ENCODE data around the gene GOLGA6L10. TPM values are rescaled to one million over a fixed set of nuclear protein-coding genes. Genes with fewer than 3 reads are reported as not detected.

The GOLGA6L10 gene
- polyA plus RNA-seq, 2 of the 4 experiments (the other 2 are of a cell fraction), result 0.84 to 0.98 TPM

GRCh38 chr15:82303956-82304777, 45.1 kb downstream of the GOLGA6L10 start:
- H3K4me1 ChIP-seq, result no peaks in the 10 kb centered on the region
- ATAC-seq (no peak), FAIRE-seq (no peak), DNase-seq (ENCODE audit: low read depth in 1 of 2, low spot score in 1 of 2) (no peak)
- POLR2A ChIA-PET, result no interaction called here
- H3K27ac ChIP-seq, result no peak overlapping the region
- H3K4me3 ChIP-seq, result no peak overlapping the region
- H3K4me2 ChIP-seq, result no peak overlapping the region
- WGBS (ENCODE audit: missing lambda C conversion rate), result 68% methylated on average over 12 of the region's 12 CpGs
- CTCF ChIA-PET, result interaction anchor here (1.2 to 1.4 kb wide), 2 partner anchors 10 to 823 kb away, joined by 4 to 5 read pairs; no protein-coding TSS in a partner anchor
- no peak for TF ChIP-seq EHMT2 (IDR thresholded peaks at IDR 0.05; ENCODE audit: low read depth)
- TF ChIP-seq SMC3 (IDR thresholded peaks at IDR 0.05), result no peak
- TF ChIP-seq ZNF302 (CRISPR knock-in tag; IDR thresholded peaks at IDR 0.05), result no peak
- no peak for TF ChIP-seq NFE2L2 (conservative IDR thresholded peaks at IDR 0.05; ENCODE audit: low read length)
- TF ChIP-seq HOXB5 (CRISPR knock-in tag; IDR thresholded peaks at IDR 0.05), result no peak
- no peak for TF ChIP-seq TP53 (CRISPR knock-in tag; IDR thresholded peaks at IDR 0.05)
- no peaks in the 10 kb centered on the region for H3K9me3 ChIP-seq

GRCh38 chr15:82301296-82302016, 47.8 kb downstream of the GOLGA6L10 start:
- no peak for ATAC-seq
- TF ChIP-seq SREBF2 (IDR thresholded peaks at IDR 0.05) (no peak), HOXB13 (CRISPR knock-in tag; IDR thresholded peaks at IDR 0.05; ENCODE audit: low read depth) (no peak), ZC3H11A (IDR thresholded peaks at IDR 0.05) (no peak), USF2 (IDR thresholded peaks at IDR 0.05) (no peak), TP53 (CRISPR knock-in tag; IDR thresholded peaks at IDR 0.05) (no peak), NPAS2 (CRISPR knock-in tag; IDR thresholded peaks at IDR 0.05; ENCODE audit: borderline replicate concordance) (no peak), RNF2 (IDR thresholded peaks at IDR 0.05; ENCODE audit: borderline replicate concordance, low read depth) (no peak), EHF (CRISPR knock-in tag; IDR thresholded peaks at IDR 0.05) (no peak), FOXS1 (CRISPR knock-in tag; IDR thresholded peaks at IDR 0.05) (no peak), RFX5 (IDR thresholded peaks at IDR 0.05) (no peak), RARB (CRISPR knock-in tag; IDR thresholded peaks at IDR 0.05) (no peak), FOSB (CRISPR knock-in tag; IDR thresholded peaks at IDR 0.05) (no peak), RCOR1 (IDR thresholded peaks at IDR 0.05; ENCODE audit: low read depth, low read length) (no peak), MYC (IDR thresholded peaks at IDR 0.05; ENCODE audit: borderline replicate concordance, low read length) (no peak)
- CTCF ChIA-PET, result no interaction called here
- FAIRE-seq, result no peak
- Histone ChIP-seq H3K4me2 (no peak overlapping the region), H3K9me3 (no peaks in the 10 kb centered on the region), H3K27ac (no peak overlapping the region), H3K4me3 (no peak overlapping the region), H3K4me1 (no peaks in the 10 kb centered on the region)
- 64% methylated on average over 3 of the region's 3 CpGs for WGBS (ENCODE audit: missing lambda C conversion rate)
- DNase-seq (ENCODE audit: low read depth in 1 of 2, low spot score in 1 of 2), result no peak
- POLR2A ChIA-PET, result no interaction called here

GRCh38 chr15:82300883-82301282, 48.4 kb downstream of the GOLGA6L10 start:
- Histone ChIP-seq H3K27ac (no peak overlapping the region), H3K4me1 (no peaks in the 10 kb centered on the region), H3K4me3 (no peak overlapping the region), H3K9me3 (no peaks in the 10 kb centered on the region), H3K4me2 (no peak overlapping the region)
- ATAC-seq (no peak), DNase-seq (ENCODE audit: low read depth in 1 of 2, low spot score in 1 of 2) (no peak), FAIRE-seq (no peak)
- 75% methylated on average over 7 of the region's 7 CpGs for WGBS (ENCODE audit: missing lambda C conversion rate)
- ChIA-PET CTCF (no interaction called here), POLR2A (no interaction called here)
- no peak for TF ChIP-seq ZSCAN20 (CRISPR knock-in tag; IDR thresholded peaks at IDR 0.05)
- no peak for TF ChIP-seq MYC (IDR thresholded peaks at IDR 0.05; ENCODE audit: borderline replicate concordance, low read length)
- TF ChIP-seq USF2 (IDR thresholded peaks at IDR 0.05), result no peak
- no peak for TF ChIP-seq FOSL2 (IDR thresholded peaks at IDR 0.05)
- TF ChIP-seq FOSL2 (CRISPR knock-in tag; IDR thresholded peaks at IDR 0.05), result no peak
- no peak for TF ChIP-seq RFX5 (IDR thresholded peaks at IDR 0.05)
- no peak for TF ChIP-seq RAD21 (conservative IDR thresholded peaks at IDR 0.05 in 1 of 2, IDR thresholded peaks at IDR 0.05 in 1 of 2)
- no peak for TF ChIP-seq JUNB (IDR thresholded peaks at IDR 0.05)
- TF ChIP-seq CHD2 (IDR thresholded peaks at IDR 0.05; ENCODE audit: low read length, partially characterized antibody), result no peak
- no peak for TF ChIP-seq ELK1 (IDR thresholded peaks at IDR 0.05; ENCODE audit: low read depth, low read length)
- TF ChIP-seq KDM5A (IDR thresholded peaks at IDR 0.05), result no peak
- TF ChIP-seq PHF8 (IDR thresholded peaks at IDR 0.05; ENCODE audit: borderline replicate concordance, low read depth), result no peak
- TF ChIP-seq RCOR1 (IDR thresholded peaks at IDR 0.05; ENCODE audit: low read depth, low read length), result no peak
- TF ChIP-seq RARB (CRISPR knock-in tag; IDR thresholded peaks at IDR 0.05), result no peak
- TF ChIP-seq, protein P1, sequence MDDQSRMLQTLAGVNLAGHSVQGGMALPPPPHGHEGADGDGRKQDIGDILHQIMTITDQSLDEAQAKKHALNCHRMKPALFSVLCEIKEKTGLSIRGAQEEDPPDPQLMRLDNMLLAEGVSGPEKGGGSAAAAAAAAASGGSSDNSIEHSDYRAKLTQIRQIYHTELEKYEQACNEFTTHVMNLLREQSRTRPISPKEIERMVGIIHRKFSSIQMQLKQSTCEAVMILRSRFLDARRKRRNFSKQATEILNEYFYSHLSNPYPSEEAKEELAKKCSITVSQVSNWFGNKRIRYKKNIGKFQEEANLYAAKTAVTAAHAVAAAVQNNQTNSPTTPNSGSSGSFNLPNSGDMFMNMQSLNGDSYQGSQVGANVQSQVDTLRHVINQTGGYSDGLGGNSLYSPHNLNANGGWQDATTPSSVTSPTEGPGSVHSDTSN (IDR thresholded peaks at IDR 0.05), result no peak
